SK-N-MC (cell line): Measurements from ENCODE around the gene DZIP1L.

ENCODE experiments used
- EZH2 ChIP-seq: fragments of 200-600 bp; sonication (generic); IDR thresholded peaks from one replicate; pipeline ENCODE4 v1.6.1; 2017; ENCODE audit warnings: antibody characterized with exemption
- FOXP2 ChIP-seq: optimal IDR thresholded peaks from 2 replicates; pipeline ENCODE3; 2011; ENCODE audit warnings: mild to moderate bottlenecking, moderate library complexity; ENCODE audit not compliant: insufficient read depth; ENCODE audit errors: extremely low read length, control extremely low read depth
- POLR2AphosphoS5 ChIP-seq: IDR thresholded peaks from 2 replicates; pipeline ENCODE4 v1.6.1; 2012; ENCODE audit warnings: mild to moderate bottlenecking, low read depth, low read length, borderline replicate concordance

- TF ChIP-seq EZH2 (no peak), POLR2AphosphoS5 (no peak), FOXP2 (no peak)
Measured at GRCh38 chr3:138065949-138066348, 49.5 kb downstream of the DZIP1L start.
